HEK293T (cell line): ENCODE results near the gene TRAPPC12.

ENCODE experiments used
- ARNT ChIP-seq: fragments of 450-650 bp; IDR thresholded peaks from 2 replicates; pipeline ENCODE4 v1.6.1; 2017; ENCODE audit warnings: mild to moderate bottlenecking
- CTBP1 ChIP-seq: fragments of 450-650 bp; IDR thresholded peaks from 2 replicates; pipeline ENCODE4 v1.6.1; 2016; ENCODE audit warnings: borderline replicate concordance
- FOXK2 ChIP-seq: fragments of 450-650 bp; IDR thresholded peaks from 2 replicates; pipeline ENCODE4 v1.6.1; 2016; ENCODE audit warnings: mild to moderate bottlenecking
- FOXM1 ChIP-seq: fragments of 450-650 bp; IDR thresholded peaks from 2 replicates; pipeline ENCODE4 v1.6.1; 2017; ENCODE audit warnings: mild to moderate bottlenecking, borderline replicate concordance
- LEF1 ChIP-seq: fragments of 450-650 bp; IDR thresholded peaks from 2 replicates; pipeline ENCODE4 v1.6.1; 2017; ENCODE audit warnings: mild to moderate bottlenecking, borderline replicate concordance
- SP1 ChIP-seq: fragments of 450-650 bp; IDR thresholded peaks from 2 replicates; pipeline ENCODE4 v1.6.1; 2017
- SUZ12 ChIP-seq: fragments of 450-650 bp; IDR thresholded peaks from 2 replicates; pipeline ENCODE4 v1.6.1; 2016; ENCODE audit warnings: mild to moderate bottlenecking
- ZNF384 ChIP-seq: fragments of 450-650 bp; IDR thresholded peaks from 2 replicates; pipeline ENCODE4 v1.6.1; 2016
- TF ChIP-seq, protein P1 (sequence below): fragments of 450-650 bp; IDR thresholded peaks from 2 replicates; pipeline ENCODE4 v1.6.1; 2016

GRCh38 chr2:3522961-3523421, 143.5 kb downstream of the TRAPPC12 start:
- TF ChIP-seq LEF1 = no peak
- TF ChIP-seq CTBP1 = no peak
- TF ChIP-seq ZNF384 = no peak
- TF ChIP-seq, protein P1, sequence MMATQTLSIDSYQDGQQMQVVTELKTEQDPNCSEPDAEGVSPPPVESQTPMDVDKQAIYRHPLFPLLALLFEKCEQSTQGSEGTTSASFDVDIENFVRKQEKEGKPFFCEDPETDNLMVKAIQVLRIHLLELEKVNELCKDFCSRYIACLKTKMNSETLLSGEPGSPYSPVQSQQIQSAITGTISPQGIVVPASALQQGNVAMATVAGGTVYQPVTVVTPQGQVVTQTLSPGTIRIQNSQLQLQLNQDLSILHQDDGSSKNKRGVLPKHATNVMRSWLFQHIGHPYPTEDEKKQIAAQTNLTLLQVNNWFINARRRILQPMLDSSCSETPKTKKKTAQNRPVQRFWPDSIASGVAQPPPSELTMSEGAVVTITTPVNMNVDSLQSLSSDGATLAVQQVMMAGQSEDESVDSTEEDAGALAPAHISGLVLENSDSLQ = no peak
- TF ChIP-seq ARNT = no peak
- no peak for TF ChIP-seq SUZ12
- no peak for TF ChIP-seq FOXK2
- TF ChIP-seq SP1 = no peak
- TF ChIP-seq FOXM1 = no peak
